UCSD-AML1 (cell line): ENCODE data around the gene NSF.
"Not testable (repeated sequence)": the region's sequence is repeated elsewhere in the genome, so short reads cannot be mapped to it uniquely, and the experiment has no call there.

Experiments used
- DNase-seq: peaks from one replicate; lab custom pipeline; 2025; ENCODE audit not compliant: unreplicated experiment; lab: John Stamatoyannopoulos, UW

Gene NSF

DNA sequence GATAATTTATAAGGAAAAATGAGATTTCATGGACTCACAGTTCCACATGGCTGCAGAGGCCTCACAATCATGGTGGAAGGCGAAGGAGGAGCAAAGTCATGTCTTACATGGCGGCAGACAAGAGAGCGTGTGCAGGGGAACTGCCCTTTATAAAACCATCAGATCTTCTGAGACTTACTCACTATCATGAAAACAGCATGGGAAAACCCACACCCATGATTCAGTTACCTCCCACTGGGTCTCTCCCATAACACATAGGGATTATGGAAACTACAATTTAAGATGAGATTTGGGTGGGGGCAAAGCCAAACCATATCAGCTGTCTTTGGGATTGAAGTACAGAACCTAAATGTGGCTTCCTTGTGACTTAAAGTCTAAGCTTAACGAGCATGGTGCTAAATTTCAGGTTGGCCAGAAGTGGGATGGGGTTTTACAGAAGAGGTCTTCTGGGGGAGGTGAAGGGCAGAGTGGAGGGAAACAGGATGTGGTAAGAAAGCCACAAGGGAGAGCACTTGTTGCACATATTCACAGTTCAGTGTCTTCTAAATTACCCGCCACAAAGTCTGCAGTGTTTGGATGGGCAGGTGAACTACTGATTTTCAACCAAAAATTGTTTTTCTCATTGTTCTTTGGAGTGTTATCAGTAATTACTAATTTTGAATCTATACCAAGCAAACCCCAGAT is 38.4 kb downstream of the NSF start:
- not testable (repeated sequence) for DNase-seq

DNA sequence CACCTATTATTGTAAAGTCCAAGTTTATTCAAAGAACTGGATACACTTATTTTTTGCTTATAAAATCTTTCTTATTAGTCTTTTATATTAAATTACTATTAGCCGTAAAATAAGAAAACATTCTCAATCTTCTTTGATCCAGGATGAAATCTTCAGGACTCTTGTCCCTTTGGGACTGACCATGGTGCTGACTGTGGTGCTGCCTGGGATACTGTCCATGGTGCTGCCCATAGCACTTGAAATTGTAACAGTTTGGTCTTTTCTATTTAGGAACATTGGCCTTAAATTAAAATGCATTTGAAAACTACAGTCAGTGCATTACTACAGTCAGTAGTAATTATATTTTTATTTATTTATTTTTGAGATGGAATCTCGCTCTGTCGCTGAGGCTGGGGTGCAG is 41.7 kb downstream of the NSF start:
- not testable (repeated sequence) for DNase-seq

DNA sequence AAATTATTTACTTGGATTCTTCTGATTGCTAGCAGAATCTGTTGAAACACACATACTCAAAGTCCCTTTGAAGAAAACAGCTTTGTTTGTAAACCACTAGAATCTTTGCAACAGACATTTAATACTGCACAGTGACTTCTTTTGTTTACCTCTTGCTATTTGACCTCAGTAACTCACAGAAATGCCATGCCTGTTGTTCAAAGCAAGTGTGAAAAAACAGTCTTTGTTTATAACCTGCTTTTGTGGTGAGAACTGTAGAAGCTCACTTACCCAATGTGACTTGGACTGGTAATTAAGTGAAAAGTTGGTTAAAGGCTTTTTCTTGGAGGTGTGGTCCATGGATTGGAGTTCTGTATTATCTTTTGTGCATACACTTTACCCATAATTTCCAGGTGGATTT is 44.4 kb downstream of the NSF start:
- not testable (repeated sequence) for DNase-seq

- DNase-seq, result not testable (repeated sequence)
Measured at GRCh38 chr17:46641861-46642656, 51.6 kb downstream of the NSF start.

DNA sequence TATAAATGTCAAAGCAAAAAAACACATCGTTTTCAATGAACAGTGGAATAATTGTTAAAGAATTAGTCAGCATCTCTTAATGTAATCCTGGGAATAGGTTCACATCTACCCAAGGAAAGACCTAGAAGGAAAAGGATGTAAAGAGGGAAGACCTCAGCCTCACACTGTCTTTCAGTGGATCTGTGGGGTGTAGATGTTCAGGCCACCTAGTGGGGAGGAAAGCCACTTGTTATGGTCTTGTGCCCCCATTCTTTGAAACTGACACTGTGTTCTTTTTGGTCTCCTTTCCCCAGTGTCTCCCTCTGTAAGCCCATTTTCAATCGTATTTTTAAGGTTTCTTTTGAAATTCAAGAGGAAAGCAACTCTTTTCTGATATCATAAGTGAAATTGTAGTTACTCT is 56.8 kb downstream of the NSF start:
- DNase-seq, result not testable (repeated sequence)

DNA sequence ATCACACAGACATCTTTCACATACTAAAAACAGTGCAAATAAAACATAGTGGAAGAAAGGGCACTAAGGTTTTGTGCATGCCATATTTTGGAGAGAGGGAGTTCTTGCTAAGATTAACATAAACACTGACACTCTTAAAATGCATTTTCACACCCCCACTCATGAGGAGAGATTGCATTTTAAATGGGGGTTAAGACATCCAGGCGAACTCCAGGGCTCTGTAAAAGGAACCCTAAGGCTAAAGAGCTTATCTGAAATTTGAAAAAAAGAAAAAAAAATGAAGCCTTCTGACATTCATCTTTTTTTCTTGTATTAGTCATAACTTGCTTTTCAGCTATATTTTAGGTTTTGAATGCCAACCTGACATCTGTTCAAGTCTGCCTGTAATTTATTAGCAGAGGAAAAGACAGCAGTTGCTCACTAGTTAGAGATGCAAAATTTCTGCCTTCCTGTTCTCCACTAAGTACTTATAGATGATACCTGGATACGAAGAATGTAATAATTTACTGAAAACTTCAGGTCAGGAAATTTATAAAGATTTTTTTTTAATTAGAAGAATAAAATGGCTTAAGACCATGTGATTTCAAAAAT is 57.3 kb downstream of the NSF start:
- not testable (repeated sequence) for DNase-seq

DNA sequence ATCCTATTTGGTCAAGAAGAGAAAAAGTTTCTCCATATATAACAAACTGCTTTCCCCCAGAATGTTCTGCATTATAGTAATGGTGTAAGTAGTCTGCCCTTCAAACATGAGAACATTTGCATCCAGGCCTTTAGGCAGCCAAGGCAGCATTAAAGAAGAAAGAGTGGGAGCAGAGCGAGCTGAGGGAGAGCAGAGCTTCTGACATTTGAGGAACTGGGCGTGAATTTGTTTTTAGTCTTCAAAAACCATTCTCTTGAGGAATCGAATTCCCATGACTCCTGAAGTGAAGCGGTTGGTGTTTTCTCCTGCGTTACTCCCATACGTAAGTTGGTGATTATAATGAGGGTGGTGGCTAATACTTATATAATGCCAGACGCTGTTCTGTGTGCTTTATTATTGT is 58.8 kb downstream of the NSF start:
- not testable (repeated sequence) for DNase-seq

GRCh38 chr17:46652024-46652643 is 61.7 kb downstream of the NSF start:
- not testable (repeated sequence) for DNase-seq

GRCh38 chr17:46658235-46658634 is 67.8 kb downstream of the NSF start:
- DNase-seq, result not testable (repeated sequence)

DNA sequence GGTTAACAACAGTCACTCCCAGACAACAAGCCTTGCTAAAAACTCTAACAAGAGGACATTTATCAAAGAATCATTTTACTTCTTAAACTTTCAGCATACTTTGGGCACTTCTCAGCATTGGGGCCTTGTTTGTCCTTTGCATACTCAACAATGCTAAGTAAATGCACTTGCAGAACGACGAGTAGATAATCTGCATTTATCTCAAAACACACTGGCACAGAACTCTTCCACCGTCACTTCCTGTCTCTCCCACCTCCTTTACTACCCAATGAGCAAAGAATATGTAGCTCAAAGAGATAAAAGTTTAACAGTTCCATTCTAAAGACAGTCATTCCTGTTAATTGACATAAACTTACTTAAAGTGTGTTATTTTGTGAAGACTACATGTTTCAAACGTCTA is 69.2 kb downstream of the NSF start:
- DNase-seq, result not testable (repeated sequence)

DNA sequence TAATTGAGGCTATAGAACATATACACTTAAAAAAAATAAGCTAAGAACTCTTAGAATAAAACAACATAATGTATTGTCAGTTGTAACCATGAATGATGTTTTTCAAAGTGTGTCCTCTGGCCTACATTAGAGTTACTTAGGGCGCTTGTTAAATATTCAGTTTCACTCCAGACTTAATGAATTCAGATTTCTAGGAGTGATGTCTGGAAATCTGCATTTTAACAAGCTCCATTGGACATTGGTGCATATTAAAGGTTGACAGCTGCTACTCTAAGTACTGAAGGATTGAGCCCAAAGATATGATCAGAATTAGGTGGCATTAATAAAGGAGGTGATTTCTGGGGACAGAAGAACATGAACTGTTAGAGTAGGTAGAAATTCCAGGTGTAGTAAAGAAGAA is 72.7 kb downstream of the NSF start:
- not testable (repeated sequence) for DNase-seq

- DNase-seq, result not testable (repeated sequence)
Measured at GRCh38 chr17:46663552-46663951, 73.1 kb downstream of the NSF start.

DNA sequence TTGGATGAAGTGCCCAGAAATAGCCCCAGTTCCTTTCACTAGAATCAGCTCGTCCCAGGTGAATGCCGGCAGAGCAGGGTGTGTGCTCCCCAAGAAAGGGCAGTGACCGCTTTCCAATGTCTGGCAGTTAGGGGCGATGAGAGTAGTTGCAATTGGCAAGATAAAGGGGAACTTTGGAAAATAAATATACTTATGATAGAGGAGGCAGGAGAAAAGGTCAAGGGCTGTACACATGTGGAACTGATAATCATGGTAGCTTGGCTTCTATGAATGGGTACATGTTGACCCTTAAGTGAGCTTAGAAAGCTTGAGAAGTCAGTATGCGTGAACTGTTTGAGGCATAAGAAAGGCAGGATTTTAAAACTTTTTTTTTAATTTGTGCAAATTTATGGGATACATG is 75.5 kb downstream of the NSF start:
- DNase-seq, result not testable (repeated sequence)

DNA sequence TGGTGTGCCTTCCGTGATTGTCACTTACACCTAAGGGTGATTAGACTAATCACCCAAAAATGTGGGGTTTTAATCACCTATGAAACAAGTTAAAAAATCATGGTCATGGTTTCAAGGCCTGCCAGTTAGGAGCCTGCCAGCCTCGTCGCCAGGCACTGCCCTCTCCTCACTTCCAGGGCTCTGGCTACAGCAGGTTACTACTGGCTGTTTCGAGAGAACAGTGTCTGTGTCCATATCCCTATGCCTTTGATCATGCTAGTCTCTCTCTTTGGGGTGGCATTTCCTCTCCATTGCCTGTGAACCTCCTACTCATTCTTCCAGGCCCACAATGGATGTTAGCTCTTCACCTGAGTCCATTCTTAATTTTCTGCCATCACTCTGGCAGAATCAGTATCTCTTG is 80.3 kb downstream of the NSF start:
- DNase-seq, result not testable (repeated sequence)

DNA sequence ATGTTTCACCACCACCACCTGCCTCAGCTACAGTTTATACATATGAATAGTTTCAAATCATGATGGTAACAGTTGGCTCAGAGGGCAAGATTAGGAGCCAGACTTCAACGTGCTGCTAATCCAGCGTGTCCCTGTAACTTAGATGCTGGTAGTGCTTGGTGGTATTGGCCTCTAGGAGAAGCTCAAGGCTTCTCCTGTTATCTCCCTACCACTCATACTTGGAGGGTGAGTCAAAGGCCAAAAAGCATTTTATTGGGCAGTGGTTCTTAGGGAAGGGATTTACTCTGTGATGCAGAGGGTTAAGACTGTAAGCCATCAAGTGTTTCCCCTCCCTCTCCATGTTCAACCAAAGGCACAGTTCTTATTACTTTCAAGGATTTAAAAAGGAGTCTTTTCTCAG is 82.3 kb downstream of the NSF start:
- DNase-seq, result not testable (repeated sequence)

- DNase-seq, result not testable (repeated sequence)
Measured at GRCh38 chr17:46677819-46678218, 87.3 kb downstream of the NSF start.

DNA sequence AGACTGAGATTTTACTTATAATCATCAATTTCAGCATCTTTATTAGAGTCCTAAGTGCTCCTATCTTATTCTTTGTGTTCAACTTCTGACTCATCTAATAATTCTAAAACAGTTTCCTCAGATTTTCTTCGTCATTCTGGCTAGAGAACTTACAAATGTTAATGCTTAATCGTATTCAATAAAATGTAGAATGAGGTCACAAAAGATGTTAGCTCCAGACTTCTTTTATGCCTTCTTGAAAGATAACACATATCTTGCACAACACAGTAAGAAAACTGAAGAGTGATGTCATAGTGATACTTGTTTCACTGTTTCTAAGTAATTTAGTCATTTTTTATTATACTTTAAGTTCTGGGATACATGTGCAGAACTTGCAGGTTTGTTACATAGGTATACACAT is 93.2 kb downstream of the NSF start:
- not testable (repeated sequence) for DNase-seq

- not testable (repeated sequence) for DNase-seq
Measured at GRCh38 chr17:46685284-46685683, 94.8 kb downstream of the NSF start.

DNA sequence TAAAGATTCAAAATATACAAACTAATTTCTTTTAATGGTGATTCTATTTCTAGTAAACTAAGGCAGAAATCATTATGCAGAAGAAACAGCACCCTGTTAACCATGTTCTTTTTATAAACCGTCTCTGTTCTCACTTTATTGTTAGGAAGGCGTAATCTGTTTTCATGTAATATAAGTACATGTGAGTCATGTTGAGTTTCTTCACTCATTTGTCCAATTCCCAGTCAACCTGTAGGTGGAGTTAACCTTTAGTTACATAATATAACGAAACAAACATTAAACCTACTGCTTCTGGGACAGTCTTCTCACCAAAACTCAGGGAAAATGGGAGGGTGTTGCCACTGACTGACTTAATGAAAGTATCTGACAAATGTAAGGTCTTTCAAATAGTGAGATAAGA is 101.7 kb downstream of the NSF start:
- DNase-seq, result not testable (repeated sequence)

DNA sequence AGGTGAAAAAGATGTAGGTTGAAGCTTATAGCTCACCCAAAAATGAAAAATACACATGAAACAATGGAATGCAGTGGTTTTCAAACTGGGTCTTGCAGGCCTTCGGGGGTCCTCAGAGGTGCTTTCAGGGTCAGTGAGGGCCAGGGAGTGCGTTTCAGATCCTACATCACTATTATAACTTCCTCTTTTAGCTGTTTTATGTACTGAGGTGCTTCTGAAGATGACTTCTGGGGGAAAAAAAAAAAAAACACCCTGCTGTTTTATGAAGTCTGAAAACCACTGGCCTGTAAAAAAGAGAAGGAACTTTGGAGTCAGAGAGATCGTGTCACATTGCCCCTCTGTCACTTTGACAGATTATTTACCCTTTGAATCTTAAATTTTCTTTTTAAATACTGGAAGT is 102.8 kb downstream of the NSF start:
- DNase-seq, result not testable (repeated sequence)

- not testable (repeated sequence) for DNase-seq
Measured at GRCh38 chr17:46696522-46696921, 106.1 kb downstream of the NSF start.
